Activated CD8-positive, alpha-beta memory T cell treated with anti-CD3 and anti-CD28 coated beads, Interleukin-2, amount 10 ng/mL, durations not matched to agents 7 days and 5 days (primary cell): Measurements from ENCODE around the gene AHCTF1. TPM values are rescaled to one million over a fixed set of nuclear protein-coding genes. Genes with fewer than 3 reads are reported as not detected.

Experiments used
- total RNA-seq, 2 experiments: library from RNA; stranded (reverse); gene quantifications; one replicate each; pipeline ENCODE4 v1.2.3, GENCODE V29; 2021

AHCTF1 gene
- total RNA-seq, 2 experiments from 2014 or later: 30.4 to 37.1 TPM

Other genes starting within 250 kb of the AHCTF1 start
- gene SCCPDH, start 207.5 kb downstream of the AHCTF1 start, total RNA-seq: 10 to 100 TPM; 15.2 to 24.8 TPM
- under 1 TPM; 0.23 to 0.82 TPM for gene ZNF695, start 76.1 kb upstream of the AHCTF1 start, total RNA-seq
- gene ZNF670, start 146.9 kb upstream of the AHCTF1 start, total RNA-seq: 1 to 10 TPM; 1.0 to 1.3 TPM
- gene ZNF669, start 172.4 kb upstream of the AHCTF1 start, total RNA-seq: 1 to 10 TPM; 8.2 to 9.2 TPM
- gene ZNF124, start 240.1 kb upstream of the AHCTF1 start, total RNA-seq: 10 to 100 TPM; 15.0 to 18.6 TPM